OCI-LY7 (cell line): ENCODE results near the gene NUFIP2.

ENCODE experiments used
- EZH2phosphoT487 ChIP-seq: fragments of 200-600 bp; sonication (generic); IDR thresholded peaks from 2 replicates; pipeline ENCODE4 v1.6.1; 2018; ENCODE audit warnings: low read depth, borderline replicate concordance, mild to moderate bottlenecking, mixed run types, antibody characterized with exemption, low read length, moderate library complexity, mixed read lengths
- TF ChIP-seq, protein P1 (sequence below): fragments of 200-600 bp; sonication (generic); conservative IDR thresholded peaks from 2 replicates; pipeline ENCODE4 v1.5.1; 2014; ENCODE audit warnings: mild to moderate bottlenecking, antibody characterized with exemption, low read length, moderate library complexity, mixed read lengths

DNA sequence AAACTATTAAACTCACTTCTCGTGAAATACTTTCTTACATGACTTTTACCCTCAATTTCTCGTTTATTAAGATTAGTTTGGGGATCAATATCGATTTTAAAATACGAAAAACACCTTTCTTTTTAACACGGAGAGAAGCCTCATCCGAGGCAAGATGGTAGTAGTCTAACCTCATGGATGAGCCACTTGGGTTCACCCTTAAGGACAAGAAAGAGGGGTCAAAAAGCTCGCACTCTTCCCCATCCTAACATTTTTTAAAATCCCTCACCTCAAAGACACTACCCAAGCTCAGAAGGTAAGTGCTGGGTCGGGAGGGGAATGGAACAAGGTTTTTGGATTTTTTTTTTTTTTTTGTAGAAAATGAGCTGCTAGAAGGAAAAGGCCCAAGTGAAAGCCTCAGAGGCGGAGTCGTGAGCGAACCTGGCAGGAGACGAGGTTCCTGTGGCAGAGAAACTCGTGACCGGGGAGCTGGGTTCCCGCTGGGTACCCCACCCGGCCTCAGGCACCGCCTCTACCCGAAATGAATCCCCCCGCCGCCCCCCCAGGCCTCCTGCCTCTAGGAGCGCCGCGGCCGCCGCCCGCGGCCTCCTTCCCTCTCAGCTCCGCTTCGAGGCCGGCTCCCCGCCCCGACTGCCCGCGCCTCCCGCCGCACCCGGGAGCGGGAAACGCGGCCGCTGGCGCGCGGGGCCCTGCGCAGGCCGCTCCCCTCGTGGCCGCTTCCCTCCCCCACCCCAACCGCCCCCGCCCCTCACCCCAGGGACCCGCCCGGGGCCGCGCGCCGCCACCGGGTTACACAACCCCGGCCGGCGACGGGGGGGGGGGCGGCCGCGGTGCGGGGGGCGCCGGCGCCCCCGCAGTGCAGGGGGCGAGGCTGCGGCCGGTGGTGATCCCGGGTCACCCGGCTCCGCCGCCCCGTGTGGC lies 1.6 kb downstream of the NUFIP2 start:
- TF ChIP-seq, protein P1, sequence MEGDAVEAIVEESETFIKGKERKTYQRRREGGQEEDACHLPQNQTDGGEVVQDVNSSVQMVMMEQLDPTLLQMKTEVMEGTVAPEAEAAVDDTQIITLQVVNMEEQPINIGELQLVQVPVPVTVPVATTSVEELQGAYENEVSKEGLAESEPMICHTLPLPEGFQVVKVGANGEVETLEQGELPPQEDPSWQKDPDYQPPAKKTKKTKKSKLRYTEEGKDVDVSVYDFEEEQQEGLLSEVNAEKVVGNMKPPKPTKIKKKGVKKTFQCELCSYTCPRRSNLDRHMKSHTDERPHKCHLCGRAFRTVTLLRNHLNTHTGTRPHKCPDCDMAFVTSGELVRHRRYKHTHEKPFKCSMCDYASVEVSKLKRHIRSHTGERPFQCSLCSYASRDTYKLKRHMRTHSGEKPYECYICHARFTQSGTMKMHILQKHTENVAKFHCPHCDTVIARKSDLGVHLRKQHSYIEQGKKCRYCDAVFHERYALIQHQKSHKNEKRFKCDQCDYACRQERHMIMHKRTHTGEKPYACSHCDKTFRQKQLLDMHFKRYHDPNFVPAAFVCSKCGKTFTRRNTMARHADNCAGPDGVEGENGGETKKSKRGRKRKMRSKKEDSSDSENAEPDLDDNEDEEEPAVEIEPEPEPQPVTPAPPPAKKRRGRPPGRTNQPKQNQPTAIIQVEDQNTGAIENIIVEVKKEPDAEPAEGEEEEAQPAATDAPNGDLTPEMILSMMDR: no peak
- no peak for TF ChIP-seq EZH2phosphoT487
